HG03025 (cell line): ENCODE measurements around the gene ATP6V1A.
"Not testable (repeated sequence)": the region's sequence is repeated elsewhere in the genome, so short reads cannot be mapped to it uniquely, and the experiment has no call there.

Experiments used
- ATAC-seq: cut with Tn5 transposase; IDR thresholded peaks from one replicate; pipeline ENCODE4 v1.9.1; 2021; ENCODE audit warnings: mild to moderate bottlenecking, moderate library complexity; ENCODE audit not compliant: unreplicated experiment, low FRiP score

The ATP6V1A gene

DNA sequence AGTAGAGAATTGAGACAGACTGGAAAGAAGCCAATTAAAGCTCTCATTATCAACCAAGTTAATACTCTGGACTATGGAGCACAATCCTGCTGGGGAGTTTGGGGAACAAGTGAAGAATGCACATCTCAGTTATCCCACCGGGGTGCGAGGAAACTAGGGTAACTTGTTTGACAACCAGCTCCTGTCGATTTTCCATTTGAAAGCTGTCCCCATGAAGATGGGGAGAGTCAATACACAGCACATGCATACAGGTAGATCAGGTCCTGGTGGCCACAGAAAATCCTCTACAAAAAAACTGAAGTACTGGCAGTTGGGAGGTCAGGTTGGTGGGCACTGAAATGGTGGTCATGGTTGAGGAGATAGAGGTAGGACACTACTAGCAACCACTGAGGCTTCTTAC is 66.0 kb downstream of the ATP6V1A start:
- ATAC-seq = no peak

DNA sequence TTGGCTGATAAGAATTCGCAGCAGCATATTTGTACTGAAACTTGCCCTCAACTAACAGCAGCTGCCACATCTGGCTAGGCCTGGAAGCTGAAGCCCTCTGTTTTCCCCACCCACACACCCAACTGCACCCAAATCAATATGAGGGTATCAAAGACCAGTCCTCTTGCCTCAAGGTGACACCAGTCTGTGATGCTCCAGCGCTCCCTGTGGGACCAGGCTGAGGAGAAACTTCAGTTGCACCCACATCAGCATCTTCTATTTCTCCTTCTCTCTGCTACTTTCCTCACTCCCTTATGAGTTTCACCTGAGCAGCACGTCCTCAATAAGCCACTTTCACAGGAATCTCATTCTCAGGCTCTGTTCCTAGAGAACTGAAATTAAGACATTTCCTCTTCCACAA is 73.0 kb downstream of the ATP6V1A start:
- no peak for ATAC-seq

- peak; percentile 50 for ATAC-seq
Observed at GRCh38 chr3:113825090-113825489, 78.3 kb downstream of the ATP6V1A start.

GRCh38 chr3:113828600-113828999 is 81.8 kb downstream of the ATP6V1A start:
- peak; percentile 44 for ATAC-seq

- no peak for ATAC-seq
Observed at GRCh38 chr3:113829576-113830354, 82.9 kb downstream of the ATP6V1A start.

DNA sequence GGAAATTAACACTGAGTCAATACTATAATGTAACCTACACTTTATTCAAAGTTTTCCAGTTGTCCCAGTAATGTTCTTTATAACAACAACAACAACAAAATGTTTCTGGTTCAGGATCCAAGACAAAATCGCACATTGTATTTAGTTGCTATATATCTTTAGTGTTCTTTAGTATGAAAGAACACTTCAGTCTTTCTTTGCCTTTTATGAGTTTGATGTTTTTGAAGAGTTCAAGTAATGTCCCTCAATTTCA is 84.2 kb downstream of the ATP6V1A start:
- no peak for ATAC-seq

DNA sequence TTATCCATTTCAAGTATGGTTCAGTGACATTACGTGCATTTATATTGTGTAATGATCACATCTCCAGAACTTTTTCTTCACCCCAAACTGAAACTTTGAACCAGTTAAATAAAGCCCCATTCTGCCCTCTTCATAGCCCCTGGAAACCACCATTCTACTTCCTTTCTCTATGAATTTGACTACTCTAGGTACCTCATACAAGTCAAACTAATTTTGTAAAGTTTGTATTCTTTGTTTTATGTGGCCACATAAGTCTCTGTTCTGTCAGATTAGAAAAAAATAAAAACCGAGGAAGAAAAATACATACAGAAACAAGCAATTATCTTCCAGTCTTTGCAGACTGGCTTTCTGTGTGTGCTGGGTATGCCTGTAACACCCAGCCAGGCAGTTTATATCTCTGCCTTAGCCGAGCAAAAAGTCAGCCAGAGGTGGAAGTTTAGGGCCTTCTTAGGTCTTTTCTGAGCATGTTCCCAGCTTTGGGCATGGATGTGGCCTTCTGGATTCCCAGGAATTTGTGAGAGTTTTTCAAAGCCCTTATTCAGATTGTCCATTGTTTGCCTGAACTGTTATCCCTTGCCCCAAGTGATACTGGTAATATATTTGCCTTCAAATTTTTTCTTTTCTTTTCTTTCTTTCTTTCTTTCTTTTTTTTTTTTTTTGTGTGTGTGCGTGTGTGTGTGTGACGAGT is 85.8 kb downstream of the ATP6V1A start:
- ATAC-seq = no peak

GRCh38 chr3:113834983-113835382 is 88.1 kb downstream of the ATP6V1A start:
- no peak for ATAC-seq

DNA sequence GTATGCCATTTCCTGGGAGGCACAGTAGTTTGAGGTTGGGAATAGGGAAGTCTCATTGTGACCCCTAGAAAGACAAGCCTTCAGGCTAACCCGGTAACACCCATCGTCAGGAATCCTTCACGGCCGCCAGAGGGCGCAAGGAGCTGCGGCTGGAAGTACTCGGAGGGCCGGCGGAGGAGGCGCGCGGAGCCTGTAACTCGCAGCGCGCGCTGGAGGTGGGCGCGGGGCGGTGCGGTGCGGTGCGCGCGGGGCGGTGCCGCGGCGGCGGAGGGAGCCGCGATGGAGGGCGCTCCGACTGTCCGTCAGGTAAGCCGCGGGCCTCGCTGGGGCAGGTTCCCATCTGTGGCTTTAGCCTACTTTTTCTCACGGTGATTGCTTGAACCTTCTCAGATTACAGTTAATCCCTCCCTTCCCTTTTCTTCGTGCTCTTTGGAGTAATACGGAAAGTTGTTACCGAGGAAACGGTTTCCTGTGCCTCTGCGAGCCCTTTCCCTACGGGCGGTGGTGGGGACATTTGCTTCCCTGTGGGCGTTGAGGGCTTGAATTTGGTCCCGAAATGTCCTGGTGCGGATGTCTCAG is 91.9 kb downstream of the ATP6V1A start, which contains the start of gene GRAMD1C:
TSS of gene GRAMD1C (plus strand) at position 158 of the 579 bp plus-strand sequence. CDS start at position 280, 122 bp downstream.
- ATAC-seq = peak; percentile 97

DNA sequence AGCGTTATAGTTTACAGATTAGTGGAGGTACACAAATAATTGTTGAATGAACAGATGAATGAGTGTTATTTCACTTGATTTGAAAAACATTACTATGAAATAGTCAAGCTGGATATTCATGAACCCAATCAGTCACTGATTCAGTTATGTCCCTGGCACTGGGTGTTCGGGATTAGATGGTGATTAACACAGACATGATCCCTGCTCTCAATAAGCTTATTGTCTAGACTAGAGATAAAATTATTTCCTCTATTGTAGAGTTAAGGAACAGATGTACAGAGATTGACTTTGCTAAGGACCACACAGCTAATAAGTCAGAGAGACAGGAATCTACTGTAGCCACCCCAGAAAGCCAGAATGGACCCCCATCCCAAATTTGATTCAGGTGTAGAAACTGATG is 92.7 kb downstream of the ATP6V1A start:
- no peak for ATAC-seq

DNA sequence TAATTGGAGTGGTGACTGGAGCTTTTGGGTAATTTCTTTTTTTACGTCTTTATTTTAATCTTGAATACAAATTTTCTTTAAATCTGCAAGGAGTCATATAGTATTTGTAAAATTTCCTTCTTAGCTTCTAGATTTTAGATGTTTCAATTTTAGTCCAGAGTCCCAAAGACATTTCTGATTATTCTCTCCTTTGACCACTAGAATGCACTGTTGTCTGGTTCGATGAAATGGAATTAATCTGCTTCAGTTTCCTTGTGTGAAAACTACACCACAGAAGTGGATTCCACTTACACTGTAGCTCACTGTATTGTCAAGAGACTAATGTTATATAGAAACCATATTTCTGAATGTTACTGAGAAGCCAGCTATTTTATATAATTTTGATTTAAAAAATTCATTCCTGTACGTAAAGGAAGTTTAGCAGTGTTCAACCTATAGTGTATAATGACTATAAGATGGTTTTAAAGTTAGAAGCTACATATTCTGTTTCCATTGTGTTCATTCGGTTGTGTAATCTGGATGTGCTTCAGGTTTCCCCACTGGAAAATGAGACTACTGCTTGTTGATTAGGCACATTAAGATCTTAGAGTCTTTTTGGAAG is 97.9 kb downstream of the ATP6V1A start:
- ATAC-seq = no peak

DNA sequence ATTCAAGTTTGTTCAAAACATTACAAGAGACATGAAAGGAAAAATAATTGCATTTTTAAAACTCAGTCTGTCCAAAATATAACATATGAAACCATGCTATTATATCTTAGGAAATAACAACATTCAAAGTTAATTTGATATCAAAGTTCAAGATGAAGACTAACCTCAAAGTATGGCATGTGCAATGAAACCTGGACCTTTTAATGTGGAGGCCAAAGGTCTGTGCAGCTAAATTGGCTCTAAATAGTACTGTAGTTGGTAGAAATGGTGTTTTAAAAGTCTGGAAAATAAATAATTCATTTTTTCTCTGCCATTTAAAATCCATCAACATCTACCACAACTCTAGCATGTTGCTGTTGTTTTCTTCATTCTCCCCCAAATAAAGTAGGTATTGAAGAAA is 100.4 kb downstream of the ATP6V1A start:
- ATAC-seq = no peak

DNA sequence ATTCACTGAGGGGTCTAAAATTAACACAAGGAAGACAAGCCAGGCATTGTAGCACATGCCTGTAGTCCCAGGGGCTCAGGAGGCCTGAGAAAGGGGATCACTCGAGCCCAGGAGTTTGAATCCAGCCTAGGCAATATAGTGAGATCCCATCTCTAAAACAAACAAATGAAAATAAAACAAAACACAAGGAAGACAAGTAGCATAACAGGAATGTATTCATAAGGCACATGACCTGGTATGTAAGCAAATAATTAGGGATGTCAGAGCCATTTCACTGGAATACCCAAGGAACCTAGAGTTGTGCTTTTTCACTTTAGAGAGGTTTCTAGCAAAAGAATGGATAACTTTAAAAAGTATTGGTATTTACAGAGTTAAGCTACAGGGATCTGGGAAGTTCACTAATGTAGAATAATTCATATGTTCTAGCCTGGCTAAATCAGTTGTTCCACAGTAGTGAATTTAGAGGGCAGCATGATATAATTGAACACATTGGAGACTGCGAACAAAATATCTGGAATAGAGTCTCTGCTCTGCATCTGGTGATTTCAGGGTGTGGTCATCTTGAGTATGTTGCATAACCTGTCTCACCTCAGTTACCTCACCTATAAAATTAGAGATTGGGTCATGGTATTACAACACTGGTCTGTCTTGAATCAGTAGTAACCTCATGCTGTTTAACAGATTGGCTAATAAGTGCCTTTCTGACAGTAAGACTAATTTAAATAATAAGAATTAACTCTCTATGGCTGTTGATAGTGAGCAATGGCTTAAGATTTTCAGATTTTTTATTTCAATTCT is 101.0 kb downstream of the ATP6V1A start:
- ATAC-seq = no peak

DNA sequence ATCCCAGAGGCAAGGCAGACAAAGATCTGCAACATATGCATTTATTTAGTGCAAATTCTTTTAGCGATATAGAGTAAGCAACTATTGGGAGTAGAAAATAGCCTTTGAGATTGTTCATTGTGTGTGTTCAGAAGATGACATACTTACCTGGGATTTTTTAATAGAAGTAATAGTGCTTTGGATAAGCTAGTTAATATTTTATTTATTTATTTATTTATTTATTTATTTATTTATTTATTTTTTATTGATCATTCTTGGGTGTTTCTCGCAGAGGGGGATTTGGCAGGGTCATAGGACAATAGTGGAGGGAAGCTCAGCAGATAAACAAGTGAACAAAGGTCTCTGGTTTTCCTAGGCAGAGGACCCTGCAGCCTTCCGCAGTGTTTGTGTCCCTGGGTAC is 102.2 kb downstream of the ATP6V1A start:
- not testable (repeated sequence) for ATAC-seq

GRCh38 chr3:113849841-113850240 is 103.0 kb downstream of the ATP6V1A start:
- ATAC-seq = not testable (repeated sequence)

DNA sequence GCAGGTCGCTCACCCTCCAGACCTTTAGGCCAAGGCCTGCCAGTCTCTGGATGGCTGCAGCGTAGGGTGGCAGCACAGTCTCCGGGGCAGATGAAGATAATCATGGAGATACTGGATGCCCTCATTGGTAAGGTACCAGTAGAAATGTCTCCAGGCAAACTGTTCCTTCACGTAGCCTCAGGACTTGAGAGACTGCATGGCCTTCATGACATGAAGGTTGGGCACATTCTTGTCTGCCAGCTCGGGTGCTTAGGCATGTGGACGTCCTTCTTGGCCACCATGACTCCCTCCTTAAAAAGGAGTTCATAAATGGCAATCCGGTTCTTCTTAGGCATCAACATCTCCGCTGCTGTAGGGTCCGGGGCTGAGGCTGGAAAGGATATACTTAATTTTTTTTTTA is 103.6 kb downstream of the ATP6V1A start:
- not testable (repeated sequence) for ATAC-seq

DNA sequence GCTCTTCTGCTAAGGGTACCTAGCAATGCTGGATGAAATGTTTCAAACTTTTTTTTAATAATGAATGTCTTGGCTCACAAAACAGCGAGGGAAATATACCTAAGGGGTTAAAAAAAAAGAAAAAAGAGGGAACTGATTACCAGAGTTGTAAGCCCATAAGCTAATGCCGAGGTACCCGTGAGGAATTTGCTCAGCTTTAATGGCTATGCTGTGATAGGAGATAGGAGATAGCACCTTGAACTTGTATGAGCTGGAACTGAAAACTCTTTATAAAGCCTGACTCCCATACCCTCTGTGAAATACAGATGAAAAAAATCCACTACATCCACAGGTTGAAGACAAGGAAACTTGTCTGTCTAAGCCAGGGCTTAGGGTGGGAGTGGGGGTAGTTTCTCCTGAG is 105.7 kb downstream of the ATP6V1A start:
- ATAC-seq = no peak
